HepG2 (cell line): ENCODE data around the gene IL3RA. TPM values are rescaled to one million over a fixed set of nuclear protein-coding genes. Genes with fewer than 3 reads are reported as not detected.

Source experiments
- ATAC-seq: fragments of 200-7000 bp; cut with Tn5 transposase; 3 replicates; pipeline ENCODE4 v1.9.1; 2020; ENCODE audit warnings: mild to moderate bottlenecking, moderate library complexity
- BruUV-seq: library from RNA; stranded (reverse); fragments of 400-500 nt; replicated peaks from 2 replicates; lab custom pipeline; 2021; lab: Mats Ljungman, UMichigan
- CTCF ChIA-PET: fragments of 300-600 bp; formaldehyde crosslinking; extraction: SDS; loops from one replicate; lab custom pipeline; 2021; ENCODE audit warnings: low total read pairs, inconsistent platforms, low intra/inter-chr PET ratio; lab: Yijun Ruan, JAX
- POLR2A ChIA-PET: fragments of 350-600 bp; sonication (Branson Sonifier 250); formaldehyde crosslinking; loops from one replicate; lab custom pipeline; 2020; ENCODE audit warnings: antibody characterized with exemption, inconsistent platforms; lab: Yijun Ruan, JAX
- DNase-seq: peaks from one replicate; pipeline ENCODE4 v3.0.0-alpha.2; 2015; ENCODE audit warnings: low spot score
- FAIRE-seq: peaks from 3 replicates; lab custom pipeline; 2011; peaks lifted over from hg19 to GRCh38; lab: Jason Lieb, UNC
- H2AFZ ChIP-seq: one replicate; pipeline ENCODE4 v1.6.1; 2011; ENCODE audit warnings: low read length, inconsistent platforms
- H3K27ac ChIP-seq: fragments of 300-600 bp; 3 replicates; pipeline ENCODE4 v1.8.0; 2011; ENCODE audit warnings: mixed run types, mild to moderate bottlenecking, mixed read lengths, low read length, inconsistent platforms; ENCODE audit not compliant: insufficient read depth; ENCODE audit errors: extremely low read length
- H3K27me3 ChIP-seq, 2 experiments: fragments of 200-600 bp in 1 of 2; 2 replicates in 1 of 2; 3 replicates in 1 of 2; pipeline versions ENCODE4 v1.6.0 to v1.8.0; 2011; ENCODE audit warnings: low read length in 2 of 2, mild to moderate bottlenecking in 2 of 2, moderate library complexity in 2 of 2, inconsistent platforms in 1 of 2; ENCODE audit not compliant: insufficient read depth in 2 of 2, control insufficient read depth in 1 of 2
- H3K36me3 ChIP-seq, 2 experiments: fragments of 200-600 bp in 1 of 2; replicated peaks in 1 of 2; 2 replicates in 1 of 2; 3 replicates in 1 of 2; pipeline versions ENCODE4 v1.5.1 to v1.8.0; 2011; ENCODE audit warnings: low read length in 2 of 2, inconsistent platforms in 1 of 2; ENCODE audit not compliant: insufficient read depth in 2 of 2, control insufficient read depth in 1 of 2
- H3K4me1 ChIP-seq: 2 replicates; pipeline ENCODE4 v1.5.1; 2012; ENCODE audit warnings: low read length, inconsistent platforms; ENCODE audit not compliant: insufficient read depth
- H3K4me2 ChIP-seq: 2 replicates; pipeline ENCODE4 v1.6.0; 2011; ENCODE audit warnings: low read depth, low read length, inconsistent platforms
- H3K4me3 ChIP-seq, 3 experiments: fragments of 200-600 bp in 1 of 3; sonication (generic), shearing (Covaris generic) in 1 of 3; replicated peaks in 1 of 3; 2 replicates each; pipeline ENCODE4 v1.5.1; 2011 to 2016; ENCODE audit warnings: low read length in 3 of 3, inconsistent platforms in 2 of 3, low read depth in 2 of 3, mild to moderate bottlenecking in 2 of 3, control low read depth in 1 of 3, mixed read lengths in 1 of 3; ENCODE audit not compliant: insufficient read depth in 1 of 3
- H3K79me2 ChIP-seq: one replicate; pipeline ENCODE4 v1.6.1; 2011; ENCODE audit warnings: low read length, inconsistent platforms; ENCODE audit not compliant: insufficient read depth
- H3K9ac ChIP-seq: 2 replicates; pipeline ENCODE4 v1.6.0; 2011; ENCODE audit warnings: mild to moderate bottlenecking, low read depth, low read length, inconsistent platforms; ENCODE audit not compliant: insufficient read depth
- H3K9me3 ChIP-seq: 2 replicates; pipeline ENCODE4 v1.5.1; 2012; ENCODE audit warnings: mild to moderate bottlenecking, low read length
- H4K20me1 ChIP-seq: 2 replicates; pipeline ENCODE4 v1.6.0; 2011; ENCODE audit warnings: inconsistent platforms, mild to moderate bottlenecking, low read length, moderate library complexity; ENCODE audit not compliant: insufficient read depth
- HNRNPK ChIP-seq: fragments of 200-400 bp; formaldehyde crosslinking; IDR thresholded peaks from 2 replicates; pipeline ENCODE4 v1.6.1; 2018; ENCODE audit warnings: low read length, low read depth, moderate library complexity, mild to moderate bottlenecking; ENCODE audit not compliant: poor library complexity, severe bottlenecking
- TCF12 ChIP-seq, 2 experiments: fragments of 450-650 bp in 1 of 2; sonication (generic) in 1 of 2; formaldehyde crosslinking in 1 of 2; IDR thresholded peaks; 2 replicates each; pipeline versions ENCODE4 v1.6.1 to v1.8.0; 2017 to 2022; ENCODE audit warnings: antibody characterized with exemption in 1 of 2, mild to moderate bottlenecking in 1 of 2, missing genetic modification reagents in 1 of 2, moderate library complexity in 1 of 2
- ZFP90 ChIP-seq: sonication (generic); formaldehyde crosslinking; IDR thresholded peaks from 2 replicates; pipeline ENCODE4 v1.8.0; 2022; ENCODE audit warnings: missing genetic modification reagents, mild to moderate bottlenecking, inconsistent platforms, borderline replicate concordance
- ZNF331 ChIP-seq: sonication (generic); formaldehyde crosslinking; IDR thresholded peaks from 2 replicates; pipeline ENCODE4 v1.4.0; 2020; ENCODE audit warnings: missing genetic modification reagents
- WGBS: methylation state at CpG from one replicate; pipeline ENCODE4 v1.1.6; 2017; ENCODE audit warnings: low lambda C conversion rate; 5-methylcytosine and 5-hydroxymethylcytosine counted together
- in situ Hi-C: cut with HindIII; loops from 2 replicates; pipeline ENCODE4 v1.10.0; 2017; ENCODE audit warnings: low pct_unique_long_range_greater_than_20kb; ENCODE audit not compliant: extremely low pct_ligation_motif_present
- intact Hi-C: fragments of 100-400 bp; cut with micrococcal nuclease; formaldehyde crosslinking; loops from one replicate; pipeline ENCODE4 v1.10.0; 2022; ENCODE audit not compliant: unreplicated experiment
- polyA plus RNA-seq, 8 experiments: library from polyadenylated mRNA; depleted of rRNA in 3 of 8; stranded (reverse) in 7 of 8; unstranded in 1 of 8; fragments of >200 nt; fragmentation: Illumina TruSeq in 4 of 8; extraction: Trizol in 4 of 8; gene quantifications; 2 replicates each; pipeline versions ENCODE4 v1.2.1 to v1.2.3, GENCODE V29; 2011 to 2016; ENCODE audit warnings: low read depth in 4 of 8, missing spikeins in 1 of 8, mixed read lengths in 1 of 8; ENCODE audit not compliant: insufficient read depth in 1 of 8
- total RNA-seq, 5 experiments: library from RNA; depleted of rRNA; stranded (reverse); fragments of >200 nt; fragmentation: Illumina TruSeq; extraction: Trizol; gene quantifications; 2 replicates each; pipeline ENCODE4 v1.2.3, GENCODE V29; 2016; ENCODE audit warnings: low read depth in 1 of 5

Gene IL3RA
- total and polyA plus RNA-seq, 2 of the 13 experiments (the other 11 are each of a cell fraction or from before 2014, with no cell fraction given) = not detected

DNA sequence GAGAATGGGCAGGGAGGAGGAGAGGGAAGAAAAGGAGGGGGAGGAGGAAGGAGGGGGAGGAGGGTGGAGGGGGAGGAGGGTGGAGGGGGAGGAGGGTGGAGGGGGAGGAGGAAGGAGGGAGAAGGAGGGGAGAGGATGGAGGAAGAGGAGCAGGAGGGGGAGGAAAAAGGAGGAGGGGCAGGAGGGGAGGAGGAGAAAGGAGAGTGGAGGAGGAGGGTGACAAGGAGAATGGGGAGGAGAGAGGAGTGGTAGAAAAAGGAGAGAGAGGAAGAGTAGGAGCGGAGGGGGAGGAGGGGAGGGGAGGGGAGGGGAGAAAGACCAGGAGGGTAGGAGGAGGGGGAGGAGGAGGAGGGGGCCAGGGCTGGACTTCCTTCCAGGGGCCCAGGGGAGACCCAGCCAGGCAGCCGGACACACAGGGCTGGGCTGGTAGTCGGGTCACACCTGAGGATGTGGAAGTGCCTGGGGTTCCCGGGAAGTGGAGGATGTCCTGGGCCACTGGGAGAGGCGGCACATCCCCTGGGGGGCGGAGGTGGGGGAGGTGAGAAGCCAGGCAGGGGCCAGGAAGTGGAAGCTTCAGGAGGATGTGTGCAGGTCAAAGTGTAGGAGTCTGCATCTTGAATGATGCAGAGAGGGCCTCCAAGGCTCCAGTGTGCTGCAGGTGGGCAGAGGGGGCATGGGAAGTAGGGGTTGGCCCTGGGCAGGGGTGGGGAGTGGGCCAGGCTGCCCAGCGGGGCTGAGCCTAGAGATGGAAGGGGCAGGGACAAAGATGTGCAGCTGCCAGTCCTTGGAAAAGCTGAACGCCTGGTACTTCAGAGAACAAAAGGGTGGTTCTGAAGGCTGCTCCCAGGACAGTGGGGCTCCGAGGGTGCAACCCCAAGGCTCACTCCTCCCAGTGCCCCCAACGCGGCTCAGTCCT lies 18.8 kb downstream of the IL3RA start:
- Histone ChIP-seq H3K27ac (no peak overlapping the region), H2AFZ (no peak overlapping the region), H3K27me3 (no peaks in the 10 kb centered on the region), H3K79me2 (no peaks in the 10 kb centered on the region), H3K9me3 (peaks cover 9% of the 10 kb centered on the region; the same call in 1 of the 2 replicates), H3K4me2 (no peak overlapping the region), H3K4me1 (no peaks in the 10 kb centered on the region), H4K20me1 (no peaks in the 10 kb centered on the region), H3K4me3 (no peak overlapping the region), H3K36me3 (no peaks in the 10 kb centered on the region), H3K9ac (no peak overlapping the region)
- FAIRE-seq = no peak
- intact Hi-C loops (no loop called here), in situ Hi-C loops (no loop called here)
- TF ChIP-seq ZNF331 (CRISPR knock-in tag) (no peak), HNRNPK (peak; percentile 46)
- no TSS peak for BruUV-seq
- CTCF ChIA-PET = no interaction called here
- 9% methylated on average over 11 of the region's 11 CpGs for WGBS
- peak; percentile 51 for ATAC-seq
- DNase-seq = no peak
- POLR2A ChIA-PET = no interaction called here

GRCh38 chrX:1357993-1358392 lies 21.4 kb downstream of the IL3RA start:
- BruUV-seq = no TSS peak
- no peak for FAIRE-seq
- CTCF ChIA-PET = no interaction called here
- TF ChIP-seq TCF12 (IDR thresholded peaks at IDR 0.05) = no peak
- TF ChIP-seq TCF12 (CRISPR knock-in tag; IDR thresholded peaks at IDR 0.05) = no peak
- peak; percentile 99 for TF ChIP-seq ZFP90
- intact Hi-C loops = no loop called here
- no peak for DNase-seq
- Histone ChIP-seq H3K36me3 (no peaks in the 10 kb centered on the region), H3K4me1 (no peaks in the 10 kb centered on the region), H3K27me3 (no peaks in the 10 kb centered on the region), H3K27ac (no peak overlapping the region), H3K79me2 (no peaks in the 10 kb centered on the region), H3K9me3 (peaks cover 5% of the 10 kb centered on the region; the same call in 1 of the 2 replicates), H3K4me2 (no peak overlapping the region), H3K9ac (no peak overlapping the region), H4K20me1 (no peaks in the 10 kb centered on the region), H3K4me3 (no peak overlapping the region), H2AFZ (no peak overlapping the region)
- ATAC-seq = no peak
- 91% methylated on average over 8 of the region's 10 CpGs for WGBS
- in situ Hi-C loops = no loop called here
- POLR2A ChIA-PET = no interaction called here
